H1 (cell line): Measurements from ENCODE around the gene RNF133. TPM values are rescaled to one million over a fixed set of nuclear protein-coding genes. Genes with fewer than 3 reads are reported as not detected.

ENCODE experiments used
- GABPA ChIP-seq: IDR thresholded peaks from 2 replicates; pipeline ENCODE4 v1.6.1; 2011; ENCODE audit warnings: mild to moderate bottlenecking, low read length, moderate library complexity, borderline replicate concordance; ENCODE audit not compliant: insufficient read depth
- GTF2F1 ChIP-seq: IDR thresholded peaks from 2 replicates; pipeline ENCODE4 v1.6.1; 2012; ENCODE audit warnings: low read depth, low read length, improper control_type of control experiment, borderline replicate concordance
- PHF8 ChIP-seq: fragments of 200-600 bp; sonication (generic); conservative IDR thresholded peaks from 2 replicates; pipeline ENCODE4 v1.7.1; 2012; ENCODE audit warnings: low read depth, mild to moderate bottlenecking, inconsistent platforms, low read length, moderate library complexity
- SP1 ChIP-seq: IDR thresholded peaks from 2 replicates; pipeline ENCODE4 v1.6.1; 2011; ENCODE audit warnings: low read depth, low read length
- SRF ChIP-seq: IDR thresholded peaks from 2 replicates; pipeline ENCODE4 v1.6.1; 2011; ENCODE audit warnings: mild to moderate bottlenecking, low read depth, low read length, moderate library complexity
- ZNF274 ChIP-seq: IDR thresholded peaks from 2 replicates; pipeline ENCODE4 v1.7.0; 2012; ENCODE audit warnings: low read length, borderline replicate concordance; ENCODE audit errors: extremely low read depth
- polyA plus RNA-seq, 7 experiments: library from polyadenylated mRNA; depleted of rRNA in 3 of 7; stranded (reverse) in 5 of 7; unstranded in 2 of 7; fragments of >200 nt in 5 of 7; fragments of 200-250 nt in 2 of 7; gene quantifications; 1 replicate in 5 of 7; 2 replicates in 1 of 7; 4 replicates in 1 of 7; pipeline versions ENCODE4 v1.2.1 to v1.2.3, GENCODE V29; 2011 to 2013; ENCODE audit warnings: missing spikeins in 2 of 7, mixed read lengths in 2 of 7
- total RNA-seq: library from RNA; stranded (reverse); fragmentation: NEBNext Ultra II Directional; extraction: Animal tissue kit (Norgen Biotek cat#: 25700); gene quantifications from 2 replicates; pipeline ENCODE4 v1.2.1, GENCODE V29; 2021
- TF ChIP-seq, protein P1 (sequence below), 3 experiments: IDR thresholded peaks; 1 replicate in 2 of 3; 2 replicates in 1 of 3; pipeline versions ENCODE4 v1.5.1 to v1.6.1; 2011; ENCODE audit warnings: low read length in 3 of 3, mild to moderate bottlenecking in 3 of 3, inconsistent platforms in 2 of 3, low read depth in 1 of 3, moderate library complexity in 1 of 3; ENCODE audit not compliant: insufficient read depth in 1 of 3; ENCODE audit errors: control extremely low read depth in 1 of 3
- TF ChIP-seq, protein P2 (sequence below): IDR thresholded peaks from 2 replicates; pipeline ENCODE4 v1.6.1; 2011; ENCODE audit warnings: low read length, improper control_type of control experiment

The RNF133 gene
- total and polyA plus RNA-seq, 2 of the 8 experiments (the other 6 are each of a cell fraction or from before 2014, with no cell fraction given) = 0.09 to 0.39 TPM

- TF ChIP-seq, protein P1, sequence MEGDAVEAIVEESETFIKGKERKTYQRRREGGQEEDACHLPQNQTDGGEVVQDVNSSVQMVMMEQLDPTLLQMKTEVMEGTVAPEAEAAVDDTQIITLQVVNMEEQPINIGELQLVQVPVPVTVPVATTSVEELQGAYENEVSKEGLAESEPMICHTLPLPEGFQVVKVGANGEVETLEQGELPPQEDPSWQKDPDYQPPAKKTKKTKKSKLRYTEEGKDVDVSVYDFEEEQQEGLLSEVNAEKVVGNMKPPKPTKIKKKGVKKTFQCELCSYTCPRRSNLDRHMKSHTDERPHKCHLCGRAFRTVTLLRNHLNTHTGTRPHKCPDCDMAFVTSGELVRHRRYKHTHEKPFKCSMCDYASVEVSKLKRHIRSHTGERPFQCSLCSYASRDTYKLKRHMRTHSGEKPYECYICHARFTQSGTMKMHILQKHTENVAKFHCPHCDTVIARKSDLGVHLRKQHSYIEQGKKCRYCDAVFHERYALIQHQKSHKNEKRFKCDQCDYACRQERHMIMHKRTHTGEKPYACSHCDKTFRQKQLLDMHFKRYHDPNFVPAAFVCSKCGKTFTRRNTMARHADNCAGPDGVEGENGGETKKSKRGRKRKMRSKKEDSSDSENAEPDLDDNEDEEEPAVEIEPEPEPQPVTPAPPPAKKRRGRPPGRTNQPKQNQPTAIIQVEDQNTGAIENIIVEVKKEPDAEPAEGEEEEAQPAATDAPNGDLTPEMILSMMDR (IDR thresholded peaks at IDR 0.05; ENCODE audit: control extremely low read depth in 1 of 3, insufficient read depth in 1 of 3, low read depth in 1 of 3, low read length in 3 of 3) = no peak
- no peak for TF ChIP-seq SRF
- TF ChIP-seq GABPA = no peak
- no peak for TF ChIP-seq GTF2F1
- TF ChIP-seq ZNF274 = no peak
- TF ChIP-seq, protein P2, sequence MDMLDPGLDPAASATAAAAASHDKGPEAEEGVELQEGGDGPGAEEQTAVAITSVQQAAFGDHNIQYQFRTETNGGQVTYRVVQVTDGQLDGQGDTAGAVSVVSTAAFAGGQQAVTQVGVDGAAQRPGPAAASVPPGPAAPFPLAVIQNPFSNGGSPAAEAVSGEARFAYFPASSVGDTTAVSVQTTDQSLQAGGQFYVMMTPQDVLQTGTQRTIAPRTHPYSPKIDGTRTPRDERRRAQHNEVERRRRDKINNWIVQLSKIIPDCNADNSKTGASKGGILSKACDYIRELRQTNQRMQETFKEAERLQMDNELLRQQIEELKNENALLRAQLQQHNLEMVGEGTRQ = no peak
- no peak for TF ChIP-seq PHF8
- TF ChIP-seq SP1 = no peak
Observed at GRCh38 chr7:122652876-122653275, 46.0 kb downstream of the RNF133 start (continued).
